ENCODE data around the gene MPZL1. TPM values are rescaled to one million over a fixed set of nuclear protein-coding genes. Genes with fewer than 3 reads are reported as not detected.

Gene MPZL1
- total RNA-seq, 2 experiments from 2014 or later: 17.4 to 19.0 TPM

DNA sequence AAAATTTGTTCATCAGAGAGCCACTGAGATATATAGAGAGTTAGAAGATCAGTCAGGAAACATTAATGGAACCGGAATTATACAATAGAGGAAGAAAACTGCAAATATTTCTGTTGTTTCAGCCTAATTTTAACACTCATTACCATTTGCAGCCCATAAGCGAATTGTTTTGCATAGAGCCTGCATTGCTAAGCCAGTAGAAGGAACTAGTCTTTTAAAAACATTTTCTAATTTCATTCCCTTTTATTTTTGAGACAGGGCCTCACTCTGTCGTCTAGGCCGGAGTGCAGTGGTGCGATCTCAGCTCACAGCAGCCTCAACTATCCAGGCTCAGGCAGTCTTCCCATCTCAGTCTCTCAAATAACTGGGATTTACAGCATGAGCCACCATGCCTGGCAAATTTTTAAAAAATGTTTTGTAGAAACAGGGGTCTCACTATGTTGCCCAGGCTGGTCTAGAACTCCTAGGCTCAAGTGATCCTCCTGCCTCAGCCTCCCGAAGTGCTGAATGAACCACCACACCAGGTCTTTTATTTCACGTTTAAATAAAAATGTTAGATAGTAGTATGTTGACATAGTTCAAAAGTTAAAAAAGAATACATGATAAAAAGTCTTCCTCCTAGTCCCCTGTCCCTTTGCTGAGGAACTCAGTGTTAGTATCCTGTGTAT lies 25.3 kb downstream of the MPZL1 start:
- Mint-ChIP-seq H3K27me3 (no peaks in the 10 kb centered on the region), H3K4me3 (no peak overlapping the region), H3K4me1 (peaks cover 7% of the 10 kb centered on the region), H3K27ac (no peak overlapping the region), H3K9me3 (no peaks in the 10 kb centered on the region), H3K36me3 (ENCODE audit: low read depth) (no peaks in the 10 kb centered on the region)
- CTCF ChIA-PET: no interaction called here
- no peak for DNase-seq
- POLR2A ChIA-PET: no interaction called here

DNA sequence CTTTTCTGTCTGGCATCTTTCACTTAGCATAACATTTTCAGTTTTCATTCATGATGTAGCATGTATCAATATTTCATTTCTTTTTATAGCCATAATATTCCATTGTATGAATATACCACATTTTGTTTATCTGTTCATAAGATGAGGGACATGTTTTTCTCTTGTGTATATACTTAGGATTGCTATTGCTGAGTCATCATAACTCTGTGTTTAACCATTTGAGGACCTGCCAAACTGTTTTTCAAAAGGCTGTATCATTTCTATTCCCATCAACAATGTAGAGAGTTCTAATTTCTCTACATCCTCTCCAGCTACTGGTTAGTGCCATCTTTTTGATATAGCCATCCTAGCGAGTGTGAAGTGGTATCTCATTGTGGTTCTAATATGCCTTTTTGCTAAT lies 26.2 kb downstream of the MPZL1 start:
- POLR2A ChIA-PET: no interaction called here
- CTCF ChIA-PET: no interaction called here
- no peak for DNase-seq
- H3K36me3 Mint-ChIP-seq (ENCODE audit: low read depth): no peaks in the 10 kb centered on the region
- no peak overlapping the region for H3K4me3 Mint-ChIP-seq
- peaks cover 14% of the 10 kb centered on the region for H3K4me1 Mint-ChIP-seq
- H3K27ac Mint-ChIP-seq: no peak overlapping the region
- H3K27me3 Mint-ChIP-seq: no peaks in the 10 kb centered on the region
- no peaks in the 10 kb centered on the region for H3K9me3 Mint-ChIP-seq

DNA sequence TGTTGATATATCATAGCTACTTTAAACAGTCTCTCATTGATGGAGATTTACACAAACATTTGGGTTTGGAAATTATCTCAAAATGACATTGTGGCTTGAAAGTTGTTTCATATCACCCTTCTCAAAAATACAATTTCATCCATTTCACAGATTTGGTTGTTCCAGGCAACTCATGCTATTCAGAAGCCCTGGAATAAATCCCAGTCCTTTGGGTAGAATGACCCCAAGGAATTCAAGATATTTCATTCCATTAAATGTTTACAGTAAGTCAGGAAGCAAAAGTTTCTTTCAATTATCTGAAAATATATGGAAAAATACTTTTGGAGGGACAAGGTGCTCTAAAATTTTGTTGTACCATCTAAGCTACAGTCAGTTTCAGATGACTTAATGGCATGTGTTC lies 27.1 kb downstream of the MPZL1 start:
- Mint-ChIP-seq H3K4me3 (no peak overlapping the region), H3K27ac (no peak overlapping the region), H3K36me3 (ENCODE audit: low read depth) (no peaks in the 10 kb centered on the region), H3K4me1 (peaks cover 13% of the 10 kb centered on the region), H3K9me3 (no peaks in the 10 kb centered on the region), H3K27me3 (no peaks in the 10 kb centered on the region)
- DNase-seq: no peak
- ChIA-PET POLR2A (no interaction called here), CTCF (interaction anchor here (1.0 kb wide), 1 partner anchor 13 kb away, joined by 4 read pairs; no protein-coding TSS in a partner anchor)

DNA sequence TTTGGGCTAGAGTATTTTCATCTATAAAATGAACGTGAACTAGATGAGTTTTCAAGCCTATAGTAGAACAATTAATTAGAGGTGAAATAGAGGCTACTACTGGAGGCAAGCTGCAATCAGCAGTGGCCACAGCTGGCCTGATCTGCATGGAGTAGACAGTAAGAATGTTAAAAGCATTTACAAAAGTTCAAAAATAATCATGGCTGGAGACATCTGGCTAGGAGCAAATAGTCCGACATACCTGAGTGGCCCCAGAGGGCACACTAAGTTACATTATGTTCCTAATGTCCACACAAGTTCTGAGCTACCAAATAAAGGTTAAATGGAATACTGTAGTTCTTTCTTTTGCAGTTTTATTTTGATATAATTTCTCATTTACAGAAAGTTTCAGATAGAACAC lies 28.0 kb downstream of the MPZL1 start:
- POLR2A ChIA-PET: no interaction called here
- H3K36me3 Mint-ChIP-seq (ENCODE audit: low read depth): no peaks in the 10 kb centered on the region
- peaks cover 13% of the 10 kb centered on the region for H3K4me1 Mint-ChIP-seq
- CTCF ChIA-PET: no interaction called here
- no peaks in the 10 kb centered on the region for H3K9me3 Mint-ChIP-seq
- no peaks in the 10 kb centered on the region for H3K27me3 Mint-ChIP-seq
- no peak overlapping the region for H3K4me3 Mint-ChIP-seq
- H3K27ac Mint-ChIP-seq: no peak overlapping the region
- no peak for DNase-seq

DNA sequence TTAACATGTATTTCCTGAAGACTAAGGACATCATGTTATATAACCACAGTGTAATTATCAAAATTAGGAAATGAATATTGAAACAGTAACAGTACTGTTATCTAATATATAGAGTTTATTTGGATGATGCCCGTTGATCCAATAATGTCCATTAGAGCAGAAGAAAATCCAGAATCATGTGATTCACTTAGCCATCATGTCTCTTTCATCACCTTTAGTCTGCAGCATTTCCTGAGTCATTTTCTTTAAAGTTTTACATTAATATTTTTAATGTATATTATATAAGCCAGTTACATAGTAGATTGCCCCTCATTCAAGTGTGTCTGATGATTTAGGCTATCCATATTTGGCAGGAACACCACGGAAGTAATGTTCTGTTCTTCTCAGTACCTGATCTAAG lies 28.9 kb downstream of the MPZL1 start:
- DNase-seq: no peak
- Mint-ChIP-seq H3K36me3 (ENCODE audit: low read depth) (no peaks in the 10 kb centered on the region), H3K27me3 (no peaks in the 10 kb centered on the region), H3K4me1 (peaks cover 12% of the 10 kb centered on the region), H3K27ac (no peak overlapping the region), H3K4me3 (no peak overlapping the region), H3K9me3 (no peaks in the 10 kb centered on the region)
- ChIA-PET POLR2A (no interaction called here), CTCF (no interaction called here)

DNA sequence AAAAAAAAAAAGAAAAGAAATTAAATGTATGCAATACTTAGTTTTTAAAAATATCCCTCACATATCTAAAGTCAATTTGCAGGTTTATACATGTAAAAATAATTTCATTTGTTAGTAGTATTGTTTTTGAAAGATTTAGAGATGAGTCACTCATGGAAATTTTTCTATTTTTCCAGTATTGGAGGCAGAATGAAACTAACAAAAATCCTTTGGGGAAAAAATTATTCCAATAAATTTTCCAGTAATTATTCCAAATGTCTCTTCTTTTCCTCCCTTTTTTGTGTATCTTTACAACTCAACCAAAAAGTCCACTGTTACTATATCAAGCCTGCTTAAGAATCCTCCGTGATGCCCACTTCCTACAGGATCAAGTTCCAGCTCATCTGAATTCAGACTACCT lies 29.9 kb downstream of the MPZL1 start:
- Mint-ChIP-seq H3K27me3 (no peaks in the 10 kb centered on the region), H3K4me1 (peaks cover 12% of the 10 kb centered on the region), H3K36me3 (ENCODE audit: low read depth) (no peaks in the 10 kb centered on the region), H3K27ac (no peak overlapping the region), H3K9me3 (no peaks in the 10 kb centered on the region), H3K4me3 (no peak overlapping the region)
- ChIA-PET POLR2A (no interaction called here), CTCF (no interaction called here)
- no peak for DNase-seq

DNA sequence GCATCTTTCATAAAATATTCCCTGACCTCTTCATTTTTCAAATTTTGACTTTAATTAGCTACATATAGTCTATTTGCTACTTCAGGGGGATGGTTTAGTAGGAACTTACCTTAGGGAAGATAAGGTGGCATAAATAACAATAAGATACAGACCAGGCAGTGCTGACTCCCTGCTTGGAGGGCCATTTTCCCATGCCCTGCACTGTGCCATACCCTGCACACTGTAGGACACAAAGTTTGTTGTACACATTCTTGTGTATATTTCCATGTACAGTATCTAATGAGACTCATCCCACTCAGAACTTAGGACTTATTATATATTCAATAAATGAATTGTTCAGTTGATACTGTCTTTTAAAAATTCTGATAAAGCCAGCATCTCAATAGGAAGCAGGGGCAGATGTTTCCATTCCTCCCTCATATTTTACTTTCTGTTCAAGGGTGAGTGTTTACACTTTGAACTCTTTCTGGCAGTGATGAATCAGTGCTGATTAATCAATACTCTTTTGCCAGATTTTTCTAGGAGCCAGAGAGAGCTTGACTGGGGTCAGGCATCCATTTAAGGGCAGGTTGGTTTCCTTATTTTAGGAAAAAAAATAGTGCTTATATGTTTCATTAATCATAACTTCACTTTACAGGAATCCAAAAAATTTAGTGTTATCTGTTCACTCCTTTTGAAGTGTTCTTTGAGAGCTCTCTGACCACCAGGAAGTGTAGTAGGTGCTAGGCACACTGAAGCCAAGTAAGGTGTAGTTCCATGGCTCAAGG lies 30.6 kb downstream of the MPZL1 start:
- H3K27me3 Mint-ChIP-seq: no peaks in the 10 kb centered on the region
- no peak overlapping the region for H3K4me3 Mint-ChIP-seq
- no peak for DNase-seq
- no peaks in the 10 kb centered on the region for H3K9me3 Mint-ChIP-seq
- peaks cover 12% of the 10 kb centered on the region for H3K4me1 Mint-ChIP-seq
- no peaks in the 10 kb centered on the region for H3K36me3 Mint-ChIP-seq (ENCODE audit: low read depth)
- ChIA-PET POLR2A (no interaction called here), CTCF (interaction anchor here (1.1 kb wide), 1 partner anchor 330 kb away, joined by 4 read pairs; no protein-coding TSS in a partner anchor)
- H3K27ac Mint-ChIP-seq: no peak overlapping the region

DNA sequence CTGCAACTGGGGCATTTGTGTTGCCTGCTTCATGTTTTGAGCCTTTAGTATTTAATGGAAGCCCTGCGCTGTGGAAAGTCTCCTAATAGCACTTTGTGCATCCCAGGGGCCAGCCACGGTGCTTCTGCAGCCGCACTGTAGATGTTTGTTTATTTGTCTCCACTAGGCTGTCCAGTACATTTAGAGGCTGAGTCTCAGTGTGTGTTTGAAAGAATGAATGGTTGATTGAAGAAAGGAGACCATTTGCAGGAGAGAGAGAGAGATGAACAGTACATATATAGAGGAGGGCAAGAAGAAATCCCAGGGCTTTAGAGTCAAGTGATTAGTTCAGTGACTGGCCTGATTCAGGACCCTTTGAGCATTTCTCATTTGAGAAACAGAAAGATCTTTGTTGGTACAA lies 33.9 kb downstream of the MPZL1 start:
- DNase-seq: no peak
- Mint-ChIP-seq H3K27ac (no peak overlapping the region), H3K9me3 (no peaks in the 10 kb centered on the region), H3K4me1 (peaks cover 12% of the 10 kb centered on the region), H3K27me3 (no peaks in the 10 kb centered on the region), H3K36me3 (ENCODE audit: low read depth) (no peaks in the 10 kb centered on the region), H3K4me3 (no peak overlapping the region)
- CTCF ChIA-PET: interaction anchor here (0.7 kb wide), 1 partner anchor 413 kb away, joined by 4 read pairs; no protein-coding TSS in a partner anchor
- POLR2A ChIA-PET: no interaction called here

DNA sequence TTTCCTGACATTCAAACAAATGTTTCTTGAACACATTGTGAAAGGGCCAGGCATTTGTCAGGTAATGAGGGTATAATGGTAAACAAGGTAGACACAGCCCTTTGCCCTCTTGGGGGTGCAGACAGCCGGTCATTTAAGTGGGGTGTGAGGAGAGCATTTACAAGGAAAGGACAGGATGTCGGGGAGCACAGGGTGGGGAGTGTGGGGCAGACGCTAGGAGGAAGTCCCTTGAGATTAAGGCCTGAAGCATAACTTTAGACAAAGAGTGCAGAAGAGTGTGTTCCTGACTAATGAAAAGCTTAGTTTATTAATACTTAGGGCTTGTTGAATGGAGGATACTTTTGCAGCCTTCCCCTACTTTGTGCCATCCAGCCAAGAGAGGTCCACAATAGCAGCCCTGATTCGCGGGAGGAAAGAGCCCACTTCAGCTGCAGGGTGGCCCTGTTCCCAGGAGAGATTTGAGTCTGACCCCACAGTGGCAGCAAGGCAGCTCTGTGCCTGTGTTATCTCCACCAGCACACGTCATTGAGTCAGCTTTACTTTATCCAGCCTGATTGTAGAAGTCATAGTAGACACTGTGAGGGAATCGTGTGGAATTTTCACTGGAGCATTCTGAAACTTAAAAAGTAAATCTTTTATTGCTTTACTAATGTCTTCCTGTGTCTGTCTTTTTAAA lies 35.1 kb downstream of the MPZL1 start:
- no peak for DNase-seq
- no peak overlapping the region for H3K27ac Mint-ChIP-seq
- H3K36me3 Mint-ChIP-seq (ENCODE audit: low read depth): no peaks in the 10 kb centered on the region
- POLR2A ChIA-PET: no interaction called here
- no peak overlapping the region for H3K4me3 Mint-ChIP-seq
- no peaks in the 10 kb centered on the region for H3K9me3 Mint-ChIP-seq
- H3K27me3 Mint-ChIP-seq: no peaks in the 10 kb centered on the region
- peaks cover 22% of the 10 kb centered on the region for H3K4me1 Mint-ChIP-seq
- CTCF ChIA-PET: no interaction called here

DNA sequence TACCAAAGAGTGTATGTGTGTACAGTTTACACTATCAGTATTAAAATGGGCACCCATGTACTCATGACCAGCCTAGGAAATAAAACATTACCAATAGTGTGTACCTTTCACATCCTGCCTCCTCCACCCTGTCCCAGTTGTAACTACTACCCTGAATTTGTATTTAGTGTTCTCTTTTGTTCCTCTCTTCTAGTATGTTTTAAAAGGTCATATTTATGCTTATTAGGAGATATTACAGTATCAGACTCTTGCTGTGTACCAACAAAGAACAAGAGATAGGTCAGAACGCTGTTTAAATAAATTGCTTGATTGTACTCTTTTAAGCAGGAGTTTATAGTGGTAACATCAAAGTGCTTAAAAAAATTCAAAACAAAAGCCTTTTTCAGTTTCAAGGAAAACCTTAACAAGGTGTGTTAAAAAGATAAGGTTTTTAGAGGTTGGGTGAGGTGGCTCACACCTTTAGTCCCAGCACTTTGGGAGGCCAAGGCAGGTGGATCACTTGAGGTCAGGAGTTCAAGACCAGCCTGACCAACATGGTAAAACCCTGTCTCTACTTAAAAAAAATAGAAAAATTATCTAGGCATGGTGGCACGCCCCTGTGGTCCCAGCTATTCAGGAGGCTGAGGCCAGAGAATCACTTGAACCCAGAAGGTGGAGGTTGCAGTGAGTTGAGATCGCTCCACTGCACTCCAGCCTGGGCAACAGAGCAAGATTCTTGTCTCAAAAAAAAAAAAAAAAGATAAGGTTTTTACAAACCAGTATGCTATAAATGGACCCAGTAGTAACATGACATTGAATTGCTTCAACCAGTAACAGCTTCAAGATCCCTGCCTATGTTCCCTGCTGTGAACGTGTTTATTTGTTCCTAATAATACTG lies 35.9 kb downstream of the MPZL1 start:
- CTCF ChIA-PET: no interaction called here
- no peaks in the 10 kb centered on the region for H3K9me3 Mint-ChIP-seq

DNA sequence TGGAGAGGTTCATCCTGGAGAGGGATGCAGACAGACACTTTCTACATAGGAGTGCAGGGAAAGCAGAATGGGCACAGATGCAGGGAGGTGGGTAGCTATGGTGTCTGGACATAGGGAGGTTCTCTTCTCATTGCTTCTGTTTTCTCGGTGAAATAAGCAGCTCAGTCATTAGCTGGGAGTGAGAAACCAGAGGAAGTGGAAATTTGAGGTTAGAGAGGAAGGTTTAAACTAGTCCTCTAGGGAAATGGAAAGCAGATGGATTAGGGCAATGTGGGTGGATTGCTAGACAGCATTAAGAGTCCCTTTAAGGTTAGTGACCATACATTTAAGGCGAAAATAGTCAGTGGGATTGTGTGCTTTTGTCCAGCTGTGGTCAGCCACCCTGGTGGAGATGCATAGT lies 39.6 kb downstream of the MPZL1 start:
- no peak overlapping the region for H3K27ac Mint-ChIP-seq
- H3K4me1 Mint-ChIP-seq: peaks cover 13% of the 10 kb centered on the region
- DNase-seq: no peak
- CTCF ChIA-PET: interaction anchor here (1.1 kb wide), 1 partner anchor 13 kb away, joined by 4 read pairs; no protein-coding TSS in a partner anchor
- no peaks in the 10 kb centered on the region for H3K9me3 Mint-ChIP-seq
- no peaks in the 10 kb centered on the region for H3K36me3 Mint-ChIP-seq (ENCODE audit: low read depth)
- POLR2A ChIA-PET: no interaction called here
- no peaks in the 10 kb centered on the region for H3K27me3 Mint-ChIP-seq
- no peak overlapping the region for H3K4me3 Mint-ChIP-seq

More for the DNA sequence above, 35.9 kb downstream of the MPZL1 start:
- Mint-ChIP-seq H3K4me3 (no peak overlapping the region), H3K27ac (no peak overlapping the region), H3K27me3 (no peaks in the 10 kb centered on the region), H3K36me3 (ENCODE audit: low read depth) (no peaks in the 10 kb centered on the region), H3K4me1 (peaks cover 18% of the 10 kb centered on the region)
- POLR2A ChIA-PET: no interaction called here
- no peak for DNase-seq

DNA sequence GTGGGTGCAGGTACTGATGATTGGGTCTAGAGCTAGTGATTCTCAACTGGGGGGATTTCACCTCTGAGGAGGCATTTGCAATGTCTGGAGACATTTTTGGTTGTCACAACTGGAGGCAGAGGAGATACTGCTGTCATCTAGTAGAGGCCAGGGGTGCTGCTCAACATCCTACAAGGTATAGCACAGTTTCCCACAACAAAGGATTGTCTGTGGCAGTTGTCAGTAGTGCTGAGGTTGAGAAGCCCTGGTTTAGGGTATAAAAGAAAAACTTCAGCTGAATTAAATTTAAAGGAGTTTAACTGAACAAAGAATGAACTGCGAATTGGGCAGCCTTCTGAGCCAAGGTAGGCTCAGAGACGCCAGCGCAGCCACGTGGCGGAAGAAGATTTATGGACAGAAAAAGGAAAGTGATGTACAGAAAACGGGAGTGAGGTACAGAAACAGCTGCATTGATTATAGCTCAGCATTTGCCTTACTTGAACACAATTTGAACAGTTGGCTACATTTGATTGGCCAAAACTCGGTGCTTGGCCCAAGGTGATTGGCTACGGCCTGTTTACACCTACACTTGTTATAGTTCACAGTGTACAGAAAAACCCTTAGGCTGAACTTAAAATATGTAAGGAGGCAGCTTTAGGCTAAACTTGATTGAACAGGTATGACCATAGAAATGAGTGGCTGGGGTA lies 40.4 kb downstream of the MPZL1 start:
- no peak for DNase-seq
- H3K4me3 Mint-ChIP-seq: no peak overlapping the region
- no peak overlapping the region for H3K27ac Mint-ChIP-seq
- peaks cover 3% of the 10 kb centered on the region for H3K36me3 Mint-ChIP-seq (ENCODE audit: low read depth)
- H3K4me1 Mint-ChIP-seq: peaks cover 13% of the 10 kb centered on the region
- ChIA-PET CTCF (interaction anchor here (1.1 kb wide), 2 partner anchors 13 to 41 kb away, joined by 3 to 4 read pairs; no protein-coding TSS in a partner anchor), POLR2A (no interaction called here)
- no peaks in the 10 kb centered on the region for H3K9me3 Mint-ChIP-seq
- no peaks in the 10 kb centered on the region for H3K27me3 Mint-ChIP-seq
